ENCODE data around the gene MAOA. TPM values are rescaled to one million over a fixed set of nuclear protein-coding genes. Genes with fewer than 3 reads are reported as not detected.

The MAOA gene
- total and polyA plus RNA-seq, 10 donors: 1.5 to 24.9 (median 7.1) TPM

DNA sequence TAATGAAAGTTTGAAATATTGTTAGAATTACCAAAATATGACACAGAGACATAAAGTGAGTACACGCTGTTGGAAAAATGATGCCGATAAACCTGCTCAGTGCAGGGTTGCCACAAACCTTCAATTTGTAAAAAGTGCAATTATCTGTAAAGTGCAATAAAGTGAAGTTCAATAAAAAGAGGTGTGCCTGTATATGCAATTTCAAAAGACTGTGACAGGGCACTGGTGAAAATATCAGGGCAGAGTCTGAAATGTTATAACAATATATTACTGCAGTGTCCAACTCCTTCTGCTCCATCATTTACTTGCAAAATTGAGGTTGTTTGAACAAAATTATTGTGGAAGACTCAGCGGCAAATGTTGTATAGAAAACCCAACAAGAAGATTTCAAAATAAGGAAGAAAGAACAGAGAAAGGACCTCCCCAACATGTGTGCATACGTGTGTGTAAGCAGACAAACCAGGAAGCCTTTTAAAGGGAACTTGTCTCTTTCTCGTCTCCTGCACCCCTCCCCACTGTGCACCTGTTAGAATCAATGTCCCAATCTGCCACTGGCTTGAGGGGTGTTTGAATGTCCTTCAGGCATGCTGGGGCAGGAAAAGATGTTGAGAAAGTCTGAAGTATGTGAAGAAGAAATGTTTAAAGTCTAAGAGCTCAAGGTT is 130.0 kb downstream of the MAOA start:
- WGBS, 5 donors: 69 to 84% (median 76%) methylated on average over 5 of the region's 5 CpGs
- intact Hi-C loops (cut with DNase I; ENCODE audit: low total_unique reads): no loop called here
- peaks cover 0 to 4% (median 0%) of the 10 kb centered on the region in 8 donors for H3K9me3 ChIP-seq

More for the DNA sequence above, 130.0 kb downstream of the MAOA start:
- Histone ChIP-seq H3K27ac (no peak overlapping the region), H3K36me3 (no peaks in the 10 kb centered on the region), H3K27me3 (replicated peaks in 1 of 7) (peaks cover 0 to 5% (median 0%) of the 10 kb centered on the region in 7 donors), H3K4me3 (no peak overlapping the region), H3K4me1 (no peaks in the 10 kb centered on the region)
- TF ChIP-seq POLR2AphosphoS5 (IDR thresholded peaks at IDR 0.05) (no peak), POLR2A (IDR thresholded peaks at IDR 0.05) (no peak)
- TF ChIP-seq, protein P1, sequence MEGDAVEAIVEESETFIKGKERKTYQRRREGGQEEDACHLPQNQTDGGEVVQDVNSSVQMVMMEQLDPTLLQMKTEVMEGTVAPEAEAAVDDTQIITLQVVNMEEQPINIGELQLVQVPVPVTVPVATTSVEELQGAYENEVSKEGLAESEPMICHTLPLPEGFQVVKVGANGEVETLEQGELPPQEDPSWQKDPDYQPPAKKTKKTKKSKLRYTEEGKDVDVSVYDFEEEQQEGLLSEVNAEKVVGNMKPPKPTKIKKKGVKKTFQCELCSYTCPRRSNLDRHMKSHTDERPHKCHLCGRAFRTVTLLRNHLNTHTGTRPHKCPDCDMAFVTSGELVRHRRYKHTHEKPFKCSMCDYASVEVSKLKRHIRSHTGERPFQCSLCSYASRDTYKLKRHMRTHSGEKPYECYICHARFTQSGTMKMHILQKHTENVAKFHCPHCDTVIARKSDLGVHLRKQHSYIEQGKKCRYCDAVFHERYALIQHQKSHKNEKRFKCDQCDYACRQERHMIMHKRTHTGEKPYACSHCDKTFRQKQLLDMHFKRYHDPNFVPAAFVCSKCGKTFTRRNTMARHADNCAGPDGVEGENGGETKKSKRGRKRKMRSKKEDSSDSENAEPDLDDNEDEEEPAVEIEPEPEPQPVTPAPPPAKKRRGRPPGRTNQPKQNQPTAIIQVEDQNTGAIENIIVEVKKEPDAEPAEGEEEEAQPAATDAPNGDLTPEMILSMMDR (IDR thresholded peaks at IDR 0.05 in 8 of 11, conservative IDR thresholded peaks at IDR 0.05 in 3 of 11): no peak
- no peak for DNase-seq

Other genes with a start within 250 kb of the MAOA start
- gene MAOB, start 226.2 kb downstream of the MAOA start, total RNA-seq: 1 to 10 TPM in 5 of 7 donors, under 1 TPM in 2; 0.60 to 2.4 (median 1.1) TPM
- gene MAOB, start 226.2 kb downstream of the MAOA start, polyA plus RNA-seq: 1 to 10 TPM; 2.6 to 8.7 (median 4.6) TPM